Activated CD4-positive, alpha-beta T cell treated with anti-CD3 and anti-CD28 coated beads for 36 hours (primary cell): ENCODE measurements around the gene UCN2. TPM values are rescaled to one million over a fixed set of nuclear protein-coding genes. Genes with fewer than 3 reads are reported as not detected.
A peak's percentile ranks its signal among the peaks of the same experiment; 100 is the strongest.
"Not testable (repeated sequence)": the region's sequence is repeated elsewhere in the genome, so short reads cannot be mapped to it uniquely, and the experiment has no call there.

ENCODE experiments used
- ATAC-seq: fragments of 200-7000 bp; cut with Tn5 transposase; one replicate; pipeline ENCODE4 v1.10.0; 2021; ENCODE audit warnings: mild to moderate bottlenecking, moderate library complexity
- CTCF ChIA-PET: fragments of 350-600 bp; sonication (Branson Sonifier 250); formaldehyde crosslinking; loops from one replicate; lab custom pipeline; 2021; ENCODE audit warnings: antibody characterized with exemption; lab: Charles Lee
- POLR2A ChIA-PET: fragments of 350-600 bp; sonication (Branson Sonifier 250); formaldehyde crosslinking; loops from one replicate; lab custom pipeline; 2021; ENCODE audit warnings: antibody characterized with exemption, inconsistent platforms; lab: Charles Lee
- DNase-seq: peaks from one replicate; pipeline ENCODE4 v3.0.0-alpha.2; 2020
- H3K27ac Mint-ChIP-seq: one replicate; pipeline ENCODE4 v1.8.0; 2021; ENCODE audit warnings: mixed read lengths
- H3K27me3 Mint-ChIP-seq: one replicate; pipeline ENCODE4 v1.8.0; 2021; ENCODE audit warnings: mixed read lengths
- H3K36me3 Mint-ChIP-seq: one replicate; pipeline ENCODE4 v1.8.0; 2021; ENCODE audit warnings: low read depth, mixed read lengths
- H3K4me1 Mint-ChIP-seq: one replicate; pipeline ENCODE4 v1.8.0; 2021; ENCODE audit warnings: mixed read lengths
- H3K4me3 Mint-ChIP-seq: one replicate; pipeline ENCODE4 v1.8.0; 2021; ENCODE audit warnings: mild to moderate bottlenecking, moderate library complexity, mixed read lengths
- H3K9me3 Mint-ChIP-seq: one replicate; pipeline ENCODE4 v1.8.0; 2021; ENCODE audit warnings: low read depth, mixed read lengths
- intact Hi-C, 2 experiments: fragments of 100-400 bp; cut with DNase I in 1 of 2; cut with micrococcal nuclease in 1 of 2; formaldehyde crosslinking; loops; one replicate each; pipeline versions ENCODE4 v1.14.2 to v1.15.1; 2022 to 2024; cut with DNase I, micrococcal nuclease
- total RNA-seq, 2 experiments: library from RNA; stranded (reverse); gene quantifications; one replicate each; pipeline ENCODE4 v1.2.3, GENCODE V29; 2021

Gene UCN2
- total RNA-seq, 2 experiments from 2014 or later = not detected

GRCh38 chr3:48558493-48559134 is 5.0 kb downstream of the UCN2 start:
- intact Hi-C loops = loop anchor here (1.0 to 10.0 kb wide), 12 partner anchors 49 to 534 kb away; partner anchors contain the start of genes UQCRC1 (in 2 of the 2), ARIH2 (in 1 of the 2), NCKIPSD (in 1 of the 2) and NME6 (in 1 of the 2)
- DNase-seq (no peak), ATAC-seq (no peak)
- Mint-ChIP-seq H3K27ac (peak overlapping the region; percentile 79), H3K4me3 (peak overlapping the region; percentile 5), H3K36me3 (peaks cover 11% of the 10 kb centered on the region), H3K4me1 (peaks cover 23% of the 10 kb centered on the region), H3K9me3 (no peaks in the 10 kb centered on the region), H3K27me3 (no peaks in the 10 kb centered on the region)
- POLR2A ChIA-PET = interaction anchor here (1.0 kb wide), 1 partner anchor 119 kb away, joined by 4 read pairs; the partner anchor contains the start of gene CCDC51
- CTCF ChIA-PET = interaction anchor here (0.6 to 5.0 kb wide), 21 partner anchors 9 to 1052 kb away, joined by 3 to 43 read pairs (median 4); partner anchors contain the start of genes CCDC51, SLC26A6, TMA7 and UQCRC1

- Mint-ChIP-seq H3K27me3 (no peaks in the 10 kb centered on the region), H3K4me1 (peaks cover 23% of the 10 kb centered on the region), H3K27ac (peak within 1 kb of the TSS; percentile 93), H3K36me3 (peaks cover 11% of the 10 kb centered on the region), H3K9me3 (no peaks in the 10 kb centered on the region), H3K4me3 (peak within 1 kb of the TSS; percentile 87)
- ChIA-PET POLR2A (interaction anchor here (0.8 to 1.3 kb wide), 12 partner anchors 12 to 450 kb away, joined by 3 to 7 read pairs (median 4); partner anchors contain the start of genes ATRIP, CDC25A, IP6K2 and WDR6), CTCF (interaction anchor here (0.5 to 5.0 kb wide), 21 partner anchors 8 to 549 kb away, joined by 3 to 43 read pairs (median 3); partner anchors contain the start of genes CCDC51, SLC26A6, TMA7 and UQCRC1)
- intact Hi-C loops = loop anchor here (1.0 to 10.0 kb wide), 25 partner anchors 50 to 1176 kb away; partner anchors contain the start of genes CCDC51 (in 2 of the 2), IP6K2 (in 2 of the 2), NME6 (in 2 of the 2) and QRICH1 (in 2 of the 2)
- peak; percentile 100 for DNase-seq
- peak; percentile 91 for ATAC-seq
Observed at GRCh38 chr3:48556796-48557626, 6.6 kb downstream of the UCN2 start, which contains the start of gene PFKFB4. Gene PFKFB4, minus strand, starts transcription at chr3:48556803. Its CDS starts 26 bp downstream, at chr3:48556777.

GRCh38 chr3:48555949-48556795 is 7.4 kb downstream of the UCN2 start:
- Mint-ChIP-seq H3K4me1 (peaks cover 23% of the 10 kb centered on the region), H3K4me3 (peak overlapping the region; percentile 87), H3K36me3 (peaks cover 11% of the 10 kb centered on the region), H3K9me3 (no peaks in the 10 kb centered on the region), H3K27me3 (no peaks in the 10 kb centered on the region), H3K27ac (peak overlapping the region; percentile 80)
- CTCF ChIA-PET = interaction anchor here (0.5 to 5.0 kb wide), 17 partner anchors 7 to 550 kb away, joined by 3 to 43 read pairs (median 3); partner anchors contain the start of genes CCDC51, SLC26A6, TMA7 and ZNF589
- no peak for DNase-seq
- no peak for ATAC-seq
- intact Hi-C loops = loop anchor here (1.0 to 10.0 kb wide), 15 partner anchors 51 to 1175 kb away; partner anchors contain the start of genes ARIH2 (in 1 of the 2), ATRIP (in 1 of the 2), CCDC51 (in 1 of the 2) and CDC25A (in 1 of the 2)
- POLR2A ChIA-PET = interaction anchor here (0.5 to 1.3 kb wide), 13 partner anchors 11 to 451 kb away, joined by 3 to 7 read pairs (median 4); partner anchors contain the start of genes ATRIP, CDC25A, IP6K2 and WDR6

GRCh38 chr3:48555231-48555948 is 8.2 kb downstream of the UCN2 start:
- Mint-ChIP-seq H3K9me3 (no peaks in the 10 kb centered on the region), H3K27me3 (no peaks in the 10 kb centered on the region), H3K36me3 (peaks cover 13% of the 10 kb centered on the region), H3K4me3 (peak overlapping the region; percentile 87), H3K27ac (peak overlapping the region; percentile 67), H3K4me1 (peaks cover 23% of the 10 kb centered on the region)
- DNase-seq (no peak), ATAC-seq (no peak)
- intact Hi-C loops = loop anchor here (5.0 to 10.0 kb wide), 6 partner anchors 52 to 537 kb away; partner anchors contain the start of genes ARIH2 (in 1 of the 2), NME6 (in 1 of the 2), QRICH1 (in 1 of the 2) and UQCRC1 (in 1 of the 2)
- POLR2A ChIA-PET = no interaction called here
- CTCF ChIA-PET = interaction anchor here (1.0 to 5.0 kb wide), 4 partner anchors 80 to 119 kb away, joined by 3 to 43 read pairs (median 11); partner anchors contain the start of genes CCDC51, SLC26A6 and TMA7

GRCh38 chr3:48553886-48554845 is 9.4 kb downstream of the UCN2 start:
- Mint-ChIP-seq H3K4me3 (peak overlapping the region; percentile 87), H3K27ac (no peak overlapping the region), H3K4me1 (peaks cover 23% of the 10 kb centered on the region), H3K27me3 (no peaks in the 10 kb centered on the region), H3K9me3 (no peaks in the 10 kb centered on the region), H3K36me3 (peaks cover 14% of the 10 kb centered on the region)
- DNase-seq (no peak), ATAC-seq (no peak)
- CTCF ChIA-PET = interaction anchor here (0.5 to 2.6 kb wide), 9 partner anchors 14 to 527 kb away, joined by 3 to 12 read pairs (median 3); no protein-coding TSS in a partner anchor
- intact Hi-C loops = loop anchor here in 1 of 2 experiments (10.0 kb wide), 2 partner anchors 249 to 289 kb away; partner anchors contain the start of gene NME6
- POLR2A ChIA-PET = no interaction called here

- ChIA-PET POLR2A (no interaction called here), CTCF (interaction anchor here (0.5 to 2.6 kb wide), 8 partner anchors 13 to 527 kb away, joined by 3 to 12 read pairs (median 3); partner anchors contain the start of gene SLC26A6)
- Mint-ChIP-seq H3K9me3 (no peaks in the 10 kb centered on the region), H3K4me3 (no peak overlapping the region), H3K36me3 (peaks cover 18% of the 10 kb centered on the region), H3K4me1 (peaks cover 24% of the 10 kb centered on the region), H3K27ac (no peak overlapping the region), H3K27me3 (no peaks in the 10 kb centered on the region)
- ATAC-seq = no peak
- DNase-seq = no peak
- intact Hi-C loops = loop anchor here in 1 of 2 experiments (10.0 kb wide), 2 partner anchors 249 to 289 kb away; partner anchors contain the start of gene NME6
Observed at GRCh38 chr3:48553361-48553760, 10.2 kb downstream of the UCN2 start.

GRCh38 chr3:48552111-48552951 is 11.2 kb downstream of the UCN2 start:
- H3K36me3 Mint-ChIP-seq = peaks cover 26% of the 10 kb centered on the region
- no peaks in the 10 kb centered on the region for H3K9me3 Mint-ChIP-seq
- no peak overlapping the region for H3K27ac Mint-ChIP-seq
- peaks cover 21% of the 10 kb centered on the region for H3K4me1 Mint-ChIP-seq
- DNase-seq = no peak
- no peak for ATAC-seq
- intact Hi-C loops = loop anchor here in 1 of 2 experiments (10.0 kb wide), 2 partner anchors 248 to 288 kb away; partner anchors contain the start of gene NME6
- POLR2A ChIA-PET = no interaction called here
- CTCF ChIA-PET = interaction anchor here (0.9 to 4.0 kb wide), 3 partner anchors 83 to 151 kb away, joined by 3 to 39 read pairs (median 12); partner anchors contain the start of gene SLC26A6
- H3K27me3 Mint-ChIP-seq = no peaks in the 10 kb centered on the region
- H3K4me3 Mint-ChIP-seq = no peak overlapping the region

GRCh38 chr3:48551651-48552050 is 11.9 kb downstream of the UCN2 start:
- Mint-ChIP-seq H3K36me3 (peaks cover 31% of the 10 kb centered on the region), H3K4me1 (peaks cover 24% of the 10 kb centered on the region)
- ATAC-seq, POLR2A ChIA-PET, H3K4me3 Mint-ChIP-seq, H3K27ac Mint-ChIP-seq, DNase-seq, H3K9me3 Mint-ChIP-seq, H3K27me3 Mint-ChIP-seq: not testable (repeated sequence)
- CTCF ChIA-PET = interaction anchor here (0.9 to 4.0 kb wide), 2 partner anchors 42 to 150 kb away, joined by 3 to 39 read pairs; no protein-coding TSS in a partner anchor
- intact Hi-C loops = loop anchor here in 1 of 2 experiments (10.0 kb wide), 2 partner anchors 247 to 287 kb away; partner anchors contain the start of gene NME6
